MM.1S (cell line): ENCODE results near the gene RHOBTB1.

Experiments used
- CTCF ChIP-seq: fragments of 300-600 bp; sonication (generic); IDR thresholded peaks from 2 replicates; pipeline ENCODE4 v1.5.1; 2016; ENCODE audit warnings: antibody characterized with exemption, low read length, mixed read lengths
- EZH2 ChIP-seq: fragments of 300-600 bp; sonication (generic); optimal IDR thresholded peaks from 2 replicates; pipeline ENCODE3; 2017; ENCODE audit warnings: low read depth, mild to moderate bottlenecking, antibody characterized with exemption, low read length, mixed read lengths
- EZH2phosphoT487 ChIP-seq: fragments of 300-600 bp; sonication (generic); IDR thresholded peaks from 2 replicates; pipeline ENCODE4 v1.6.1; 2018; ENCODE audit warnings: antibody characterized with exemption, low read length

- TF ChIP-seq CTCF (no peak), EZH2phosphoT487 (no peak), EZH2 (no peak)
Observed at GRCh38 chr10:60921633-60922032, 22.4 kb downstream of the RHOBTB1 start.
